NT2/D1 (cell line): ENCODE results near the gene ZNF888.
A peak's percentile ranks its signal among the peaks of the same experiment; 100 is the strongest.
"Not testable (repeated sequence)": the region's sequence is repeated elsewhere in the genome, so short reads cannot be mapped to it uniquely, and the experiment has no call there.

Experiments used
- DNase-seq: peaks from one replicate; pipeline ENCODE4 v3.0.0-alpha.2; 2011; ENCODE audit warnings: low read depth, low spot score
- H3K27me3 ChIP-seq: 2 replicates; pipeline ENCODE4 v1.6.0; 2011; ENCODE audit warnings: mild to moderate bottlenecking; ENCODE audit not compliant: insufficient read length, insufficient read depth
- H3K36me3 ChIP-seq: 2 replicates; pipeline ENCODE4 v1.6.1; 2011; ENCODE audit warnings: mild to moderate bottlenecking, low read length, mixed read lengths; ENCODE audit not compliant: insufficient read depth, insufficient read length
- H3K4me1 ChIP-seq: 2 replicates; pipeline ENCODE4 v1.5.1; 2011; ENCODE audit not compliant: insufficient read depth, insufficient read length
- H3K4me3 ChIP-seq: 2 replicates; pipeline ENCODE4 v1.5.1; 2011; ENCODE audit warnings: low read depth; ENCODE audit not compliant: insufficient read length
- H3K9ac ChIP-seq: 2 replicates; pipeline ENCODE4 v1.6.0; 2011; ENCODE audit warnings: low read depth; ENCODE audit not compliant: insufficient read length
- H3K9me3 ChIP-seq: 2 replicates; pipeline ENCODE4 v1.5.1; 2011; ENCODE audit warnings: mild to moderate bottlenecking, low read length; ENCODE audit not compliant: insufficient read depth
- SUZ12 ChIP-seq: IDR thresholded peaks from 2 replicates; pipeline ENCODE4 v1.6.1; 2011; ENCODE audit not compliant: insufficient read length, insufficient read depth; ENCODE audit errors: extremely low read depth
- YY1 ChIP-seq: IDR thresholded peaks from 2 replicates; pipeline ENCODE4 v1.6.1; 2011; ENCODE audit not compliant: insufficient read length, insufficient read depth
- ZNF274 ChIP-seq: IDR thresholded peaks from 2 replicates; pipeline ENCODE4 v1.6.1; 2011; ENCODE audit warnings: mild to moderate bottlenecking, low read depth, low read length

The ZNF888 gene

GRCh38 chr19:52943884-52944643 is 20.8 kb upstream of the ZNF888 start:
- TF ChIP-seq ZNF274 (no peak), YY1 (no peak), SUZ12 (no peak)
- Histone ChIP-seq H3K9ac (no peak overlapping the region), H3K9me3 (peaks cover 19% of the 10 kb centered on the region), H3K27me3 (no peaks in the 10 kb centered on the region), H3K36me3 (peaks cover 4% of the 10 kb centered on the region), H3K4me3 (no peak overlapping the region), H3K4me1 (no peaks in the 10 kb centered on the region)
- no peak for DNase-seq

- no peaks in the 10 kb centered on the region for H3K27me3 ChIP-seq
- H3K36me3 ChIP-seq: peaks cover 3% of the 10 kb centered on the region
- H3K4me3 ChIP-seq: no peak overlapping the region
- peaks cover 11% of the 10 kb centered on the region for H3K9me3 ChIP-seq
- no peaks in the 10 kb centered on the region for H3K4me1 ChIP-seq
- DNase-seq: no peak
- no peak overlapping the region for H3K9ac ChIP-seq
- TF ChIP-seq ZNF274 (no peak), SUZ12 (no peak), YY1 (no peak)
These were observed 20.1 kb upstream of the ZNF888 start for GRCh38 chr19:52943134-52943883.

DNA sequence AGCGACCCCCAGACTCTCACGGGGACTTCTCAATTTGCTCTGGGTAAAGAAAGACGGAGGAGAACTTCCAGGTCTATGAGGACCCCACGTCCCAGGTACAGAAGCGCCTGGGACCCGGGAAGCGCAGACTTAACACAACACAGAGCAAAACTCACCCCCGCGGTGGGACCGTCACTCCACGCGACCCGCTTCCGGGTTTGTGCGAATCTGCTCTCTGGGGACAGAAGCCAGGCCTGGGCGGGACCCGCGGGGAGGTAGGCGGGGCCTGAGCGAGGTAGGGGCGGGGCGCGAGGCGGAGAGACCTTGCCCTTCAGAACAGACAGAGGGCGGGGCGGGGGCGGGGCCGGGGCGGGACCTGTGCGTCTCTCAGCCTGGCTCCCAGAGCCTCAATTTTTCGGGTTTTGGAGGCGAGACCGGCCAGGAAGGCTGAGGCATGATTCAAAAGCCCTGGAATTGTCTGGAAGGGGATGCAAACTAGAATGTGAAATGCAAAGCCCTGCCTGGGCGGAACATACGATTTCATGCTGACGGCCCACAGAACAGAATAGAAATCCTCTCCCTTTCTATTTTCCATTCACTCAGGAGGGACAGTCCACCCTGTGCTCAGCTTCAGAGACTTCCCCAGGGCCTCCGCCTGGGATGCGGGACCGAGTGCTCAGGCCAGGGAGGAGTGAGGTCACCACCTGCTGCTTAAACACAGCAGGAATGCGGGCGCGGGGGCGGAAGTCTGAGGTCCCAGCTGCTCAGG is 19.3 kb upstream of the ZNF888 start:
- Histone ChIP-seq H3K36me3 (peaks cover 3% of the 10 kb centered on the region), H3K9ac (peak overlapping the region; percentile 80), H3K4me3 (peak overlapping the region; percentile 59), H3K9me3 (peaks cover 5% of the 10 kb centered on the region; the same call in 1 of the 2 replicates), H3K4me1 (no peaks in the 10 kb centered on the region), H3K27me3 (no peaks in the 10 kb centered on the region)
- no peak for DNase-seq
- no peak for TF ChIP-seq YY1
- TF ChIP-seq SUZ12: no peak
- no peak for TF ChIP-seq ZNF274

GRCh38 chr19:52941941-52942385 is 18.7 kb upstream of the ZNF888 start:
- Histone ChIP-seq H3K4me3 (peak overlapping the region; percentile 59), H3K9ac (peak overlapping the region; percentile 80), H3K27me3 (no peaks in the 10 kb centered on the region), H3K4me1 (no peaks in the 10 kb centered on the region), H3K36me3 (peaks cover 9% of the 10 kb centered on the region), H3K9me3 (no peaks in the 10 kb centered on the region)
- DNase-seq: no peak
- no peak for TF ChIP-seq YY1
- no peak for TF ChIP-seq ZNF274
- TF ChIP-seq SUZ12: no peak

DNA sequence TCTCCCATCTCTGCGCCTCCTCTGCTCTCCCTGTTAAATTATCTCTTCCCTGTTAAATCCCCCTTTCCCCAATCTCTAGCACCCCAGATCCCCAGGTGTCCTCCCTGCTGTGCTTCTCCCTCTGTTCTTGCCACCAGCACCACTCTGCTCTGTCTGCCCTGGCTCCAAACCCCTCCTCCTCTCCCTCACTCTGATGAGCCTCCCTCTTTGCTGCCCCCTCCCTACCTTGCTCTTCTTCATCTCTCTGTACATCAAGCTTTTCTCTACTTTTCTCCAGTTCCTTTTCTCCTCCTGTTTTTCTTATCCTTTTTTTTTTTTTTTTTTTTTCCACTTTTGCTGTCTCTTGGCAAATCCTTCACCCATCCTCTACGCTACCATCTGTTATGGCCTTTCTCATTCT is 18.3 kb upstream of the ZNF888 start:
- Histone ChIP-seq H3K36me3 (peaks cover 12% of the 10 kb centered on the region), H3K9ac (peak overlapping the region; percentile 80), H3K4me3 (peak overlapping the region; percentile 59)
- H3K9me3 ChIP-seq, H3K4me1 ChIP-seq, DNase-seq, H3K27me3 ChIP-seq: not testable (repeated sequence)

GRCh38 chr19:52940905-52941304 is 17.7 kb upstream of the ZNF888 start:
- not testable (repeated sequence) for DNase-seq, H3K4me3 ChIP-seq, H3K9ac ChIP-seq, H3K27me3 ChIP-seq, H3K9me3 ChIP-seq, H3K4me1 ChIP-seq
- peaks cover 12% of the 10 kb centered on the region for H3K36me3 ChIP-seq

DNA sequence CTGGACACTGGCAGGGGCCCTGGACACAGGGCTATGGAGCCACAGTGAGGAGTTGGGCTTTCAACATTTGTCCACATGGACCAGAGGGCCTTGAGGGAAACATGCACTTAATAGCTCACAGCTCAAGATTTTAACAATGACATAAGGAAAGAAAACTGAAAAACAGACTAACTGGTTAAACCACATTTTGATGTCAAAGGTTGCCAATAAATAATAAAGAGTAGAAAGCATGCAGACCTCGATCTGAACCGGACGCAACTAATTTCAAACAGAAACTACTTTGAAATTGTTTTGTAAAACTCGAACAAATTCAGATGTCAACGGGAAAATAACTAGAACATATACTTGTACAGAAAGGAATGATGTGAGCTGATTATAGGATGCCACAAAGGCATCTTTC is 15.5 kb upstream of the ZNF888 start:
- H3K4me1 ChIP-seq: no peaks in the 10 kb centered on the region
- H3K36me3 ChIP-seq: peaks cover 18% of the 10 kb centered on the region
- H3K4me3 ChIP-seq: no peak overlapping the region
- no peaks in the 10 kb centered on the region for H3K27me3 ChIP-seq
- no peaks in the 10 kb centered on the region for H3K9me3 ChIP-seq
- TF ChIP-seq ZNF274 (no peak), YY1 (no peak), SUZ12 (no peak)
- no peak for DNase-seq
- no peak overlapping the region for H3K9ac ChIP-seq
